GM21390 (cell line): ENCODE measurements around the gene PARD3B.
"Not testable (repeated sequence)": the region's sequence is repeated elsewhere in the genome, so short reads cannot be mapped to it uniquely, and the experiment has no call there.

Experiments used
- ATAC-seq: cut with Tn5 transposase; IDR thresholded peaks from one replicate; pipeline ENCODE4 v1.9.1; 2021; ENCODE audit not compliant: unreplicated experiment

The PARD3B gene

DNA sequence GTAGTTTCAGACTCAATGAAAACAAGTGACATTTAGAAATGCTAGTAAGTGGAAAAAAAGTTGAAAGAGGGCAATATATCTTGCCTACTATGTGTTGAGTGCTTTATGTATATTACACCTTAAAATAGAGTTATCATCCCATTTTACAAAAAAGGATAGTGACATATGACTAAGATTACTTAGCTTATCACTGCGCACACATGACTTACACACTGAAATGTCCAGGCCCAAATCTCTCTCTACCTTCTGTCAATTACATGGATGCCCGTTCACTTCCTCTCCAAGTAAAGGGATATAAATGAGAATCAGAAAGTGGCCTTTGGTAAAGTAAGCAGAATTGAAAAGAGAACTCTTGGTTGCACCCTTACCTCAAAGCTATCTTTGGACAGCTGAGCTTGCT, 3.6 kb upstream of the PARD3B start:
- no peak for ATAC-seq

DNA sequence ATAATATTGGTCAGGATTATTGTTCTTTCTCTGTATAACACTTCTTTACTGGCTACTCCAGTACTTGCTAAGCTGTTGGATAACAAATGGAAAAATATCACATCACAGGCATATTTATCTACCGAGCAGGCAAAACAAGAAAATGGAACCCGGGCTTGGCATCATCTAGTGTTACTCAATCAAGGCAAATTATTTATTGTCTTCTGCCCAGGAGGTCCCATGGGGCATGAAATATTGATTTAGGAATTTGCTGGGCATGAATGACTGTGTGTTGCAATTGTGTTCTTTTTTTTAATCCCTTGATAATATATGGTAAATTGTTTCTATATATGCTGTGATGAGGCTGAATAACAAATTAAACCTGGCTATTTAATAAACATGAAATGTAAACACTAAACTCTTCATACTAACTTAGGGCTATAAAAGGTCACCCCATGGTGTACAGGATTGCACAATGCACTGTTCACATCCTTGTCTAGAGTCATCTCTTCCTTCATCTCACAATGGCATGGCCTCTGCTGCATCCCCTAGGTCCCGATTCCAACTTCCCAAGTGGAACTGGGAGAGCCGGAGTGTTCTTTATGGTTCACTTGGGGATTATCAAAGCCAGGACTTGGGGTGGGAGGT, 2.2 kb upstream of the PARD3B start:
- no peak for ATAC-seq

GRCh38 chr2:204545861-204546735, 823 bp downstream of the PARD3B start:
- ATAC-seq: no peak

- no peak for ATAC-seq
These were observed 5.7 kb downstream of the PARD3B start for GRCh38 chr2:204550751-204551511.

DNA sequence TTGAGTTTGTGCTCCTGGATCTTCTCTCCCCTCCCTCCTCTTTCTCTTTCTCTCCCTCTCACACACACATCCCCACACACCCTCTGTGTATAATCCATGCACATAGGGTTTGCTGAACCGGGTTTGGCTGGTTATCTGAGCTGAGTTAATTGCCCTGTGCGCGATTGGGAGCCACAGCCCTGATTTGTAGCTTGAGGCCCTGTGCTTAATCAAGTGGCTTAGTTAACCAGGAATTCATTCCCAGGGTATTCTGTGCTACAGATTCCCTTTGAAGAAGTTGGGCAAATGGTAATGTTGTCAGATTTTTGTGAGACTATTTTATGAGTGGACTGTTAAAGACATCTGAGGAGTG, 6.2 kb downstream of the PARD3B start:
- ATAC-seq: no peak

DNA sequence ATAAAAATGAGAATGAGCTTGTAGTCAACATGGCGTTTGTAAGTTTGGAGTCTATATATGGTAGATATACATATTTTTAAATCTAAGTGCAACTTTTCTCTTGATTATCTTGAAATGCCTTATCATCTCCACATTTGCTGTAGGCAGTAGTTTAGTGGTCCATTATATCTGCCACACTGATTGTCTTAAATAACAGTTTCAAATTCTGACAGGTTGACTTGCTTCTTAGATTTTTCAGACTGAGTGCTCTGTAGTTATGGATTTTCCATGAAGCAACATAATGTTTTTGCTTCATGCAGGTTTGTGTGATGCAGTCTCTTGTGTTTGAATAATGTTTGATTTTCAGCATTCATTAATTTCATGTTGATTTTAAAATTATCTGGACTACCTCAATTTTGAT, 12.3 kb downstream of the PARD3B start:
- no peak for ATAC-seq

- ATAC-seq: not testable (repeated sequence)
These were observed 14.1 kb downstream of the PARD3B start for GRCh38 chr2:204559358-204559757.

GRCh38 chr2:204560902-204561301, 15.6 kb downstream of the PARD3B start:
- ATAC-seq: no peak

GRCh38 chr2:204561771-204562170, 16.5 kb downstream of the PARD3B start:
- ATAC-seq: no peak

DNA sequence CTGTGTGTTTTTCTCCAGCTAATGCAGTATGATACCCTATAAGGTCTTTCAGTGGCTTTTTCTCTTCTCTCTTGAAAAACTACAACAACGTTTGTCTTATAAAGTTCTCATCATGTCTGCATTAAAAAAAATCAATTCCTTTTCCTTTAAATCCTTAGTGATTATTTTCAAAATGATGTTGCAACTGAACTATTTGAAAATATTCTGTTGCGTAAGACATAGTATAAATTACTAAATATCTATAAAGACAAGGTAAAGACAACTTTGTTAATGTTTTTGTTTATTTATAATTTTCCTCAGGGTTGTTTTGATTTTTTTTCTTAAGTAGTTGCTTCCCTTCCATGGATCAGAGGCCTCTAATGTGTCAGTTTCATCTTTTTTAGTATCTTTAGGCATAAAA, 21.2 kb downstream of the PARD3B start:
- no peak for ATAC-seq

DNA sequence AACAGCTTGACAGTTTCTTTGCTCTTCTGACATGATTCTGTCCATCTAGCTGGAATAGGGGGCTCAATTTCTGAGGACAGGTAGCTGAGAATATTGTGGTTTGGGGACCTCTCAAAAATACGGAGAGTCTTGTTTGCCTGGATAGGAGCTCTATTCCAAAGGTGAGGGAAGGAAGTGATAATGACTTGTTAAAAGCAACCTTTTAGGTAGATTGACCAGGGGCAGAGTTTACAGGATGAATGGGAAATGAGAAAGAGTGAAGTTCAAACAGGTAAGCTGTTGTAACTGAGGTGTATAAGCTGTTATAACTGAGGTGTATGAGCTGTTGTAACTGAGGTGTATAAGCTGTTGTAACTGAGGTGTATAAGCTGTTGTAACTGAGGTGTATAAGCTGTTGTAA, 25.1 kb downstream of the PARD3B start:
- ATAC-seq: no peak

GRCh38 chr2:204571041-204571440, 25.8 kb downstream of the PARD3B start:
- no peak for ATAC-seq

DNA sequence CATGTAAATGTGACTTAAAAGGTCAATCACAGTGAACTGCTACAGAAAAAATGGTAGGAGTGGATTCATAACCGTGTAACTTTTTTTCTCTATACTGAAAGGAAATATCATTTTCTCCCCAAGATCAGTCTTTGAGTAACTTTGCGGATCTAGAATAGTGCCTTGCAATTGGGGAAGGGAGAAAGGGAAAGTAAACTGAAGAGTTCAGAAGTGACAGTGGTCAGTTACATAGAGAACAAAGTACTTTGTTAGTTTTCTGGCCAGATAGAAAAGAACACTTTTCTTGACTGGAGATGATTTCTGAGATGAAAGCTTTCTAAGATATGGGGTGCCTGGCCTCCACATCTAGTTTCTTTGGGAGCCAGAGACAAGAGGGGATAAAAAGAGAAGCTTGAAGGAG, 26.6 kb downstream of the PARD3B start:
- ATAC-seq: no peak

DNA sequence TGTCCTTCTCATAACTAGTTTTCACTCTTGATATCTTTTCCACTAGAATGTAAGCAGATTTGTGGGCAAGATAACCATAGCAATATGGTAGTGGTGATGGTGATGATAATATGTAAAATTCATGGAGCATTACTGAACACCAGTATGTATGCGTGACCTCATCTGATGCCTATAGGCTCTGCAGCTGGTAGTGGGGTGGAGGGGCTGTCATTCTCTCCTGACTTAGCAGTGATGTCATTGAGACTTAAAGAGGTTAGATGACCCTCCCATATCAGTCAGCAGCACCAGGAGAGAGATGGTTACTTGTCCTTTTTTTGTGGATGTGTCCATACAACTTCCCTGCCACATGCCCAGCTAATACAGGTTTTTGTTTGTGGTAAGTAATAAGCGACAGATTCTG, 27.9 kb downstream of the PARD3B start:
- no peak for ATAC-seq

DNA sequence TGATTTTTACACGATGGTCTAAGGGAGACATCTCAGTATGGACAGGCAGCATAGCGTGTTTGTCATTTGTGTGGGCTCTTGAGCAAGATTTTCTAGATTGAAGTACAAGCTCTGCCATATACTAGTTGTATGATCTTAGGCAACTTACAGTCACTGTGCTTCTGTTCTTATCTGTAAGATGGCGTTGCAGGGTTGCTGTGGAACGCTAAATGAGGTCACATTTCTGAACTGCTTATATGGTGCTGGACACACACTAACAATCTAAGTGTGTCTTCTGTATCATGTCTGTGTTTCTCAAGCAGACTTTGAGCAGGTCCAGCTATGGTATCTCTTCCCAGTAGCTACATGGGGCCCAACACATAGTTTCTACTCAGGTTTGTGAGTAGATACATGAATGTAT, 29.2 kb downstream of the PARD3B start:
- ATAC-seq: no peak

- no peak for ATAC-seq
These were observed 30.2 kb downstream of the PARD3B start for GRCh38 chr2:204575463-204575862.

- ATAC-seq: no peak
These were observed 31.2 kb downstream of the PARD3B start for GRCh38 chr2:204576362-204576979.

DNA sequence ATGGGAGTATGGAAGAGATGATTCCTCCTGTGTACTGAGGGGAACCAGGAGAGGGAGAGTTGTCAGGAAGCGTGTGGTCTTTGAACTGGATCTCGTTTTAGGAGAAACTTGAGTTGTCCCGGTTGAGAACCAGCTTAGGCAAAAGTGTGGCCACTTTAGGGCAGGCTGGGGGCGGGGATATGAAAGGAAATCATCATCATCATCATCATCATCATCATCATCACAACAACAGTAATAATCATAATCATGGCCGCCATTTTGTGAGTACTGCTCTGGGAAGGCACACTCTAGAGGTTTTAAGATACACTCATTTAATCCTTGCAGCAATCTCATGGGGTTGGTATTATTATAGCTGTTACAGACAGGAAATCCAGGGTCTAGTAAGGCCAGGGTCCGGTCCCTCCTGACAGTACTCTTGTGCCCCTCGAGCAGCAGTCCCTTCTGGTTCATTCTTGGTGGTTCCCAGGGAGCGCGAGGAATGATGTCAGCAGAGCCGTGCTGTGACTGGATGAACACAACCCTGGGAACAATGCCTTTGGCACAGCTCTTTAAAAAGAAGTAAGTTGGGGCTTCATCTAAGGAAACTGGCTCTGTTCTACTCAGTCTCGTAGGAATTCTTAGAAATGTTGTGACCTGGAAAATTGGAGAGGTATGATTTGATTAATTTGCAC, 33.8 kb downstream of the PARD3B start:
- no peak for ATAC-seq

- ATAC-seq: no peak
These were observed 36.7 kb downstream of the PARD3B start for GRCh38 chr2:204581946-204582345.

- ATAC-seq: no peak
These were observed 38.5 kb downstream of the PARD3B start for GRCh38 chr2:204583773-204584172.

DNA sequence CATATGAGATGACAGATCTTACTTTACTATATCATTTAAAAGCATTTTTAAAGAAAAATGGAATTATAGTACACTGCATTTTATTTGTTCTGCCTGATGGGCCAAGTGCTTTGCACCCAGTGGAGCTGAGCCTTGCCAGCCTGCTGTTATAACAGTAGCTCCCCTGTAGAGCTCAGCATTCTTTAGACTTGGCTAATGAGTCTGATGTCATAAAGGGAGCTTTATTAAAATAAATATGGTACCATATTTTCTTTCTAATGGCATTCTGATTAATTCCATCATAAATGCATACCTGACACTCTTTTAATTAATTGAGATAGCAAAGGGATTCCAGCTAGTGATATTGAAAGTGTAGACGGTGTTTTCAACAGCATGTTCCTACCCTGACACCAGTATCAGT, 40.7 kb downstream of the PARD3B start:
- no peak for ATAC-seq
